IMR-90 (cell line): Measurements from ENCODE around the gene DCD. TPM values are rescaled to one million over a fixed set of nuclear protein-coding genes. Genes with fewer than 3 reads are reported as not detected.

Source experiments
- ATAC-seq: fragments of 200-7000 bp; cut with Tn5 transposase; 2 replicates; pipeline ENCODE4 v1.9.1; 2020; ENCODE audit warnings: low read depth, mild to moderate bottlenecking, moderate library complexity
- BruUV-seq: library from RNA; stranded (reverse); fragments of 400-500 nt; replicated peaks from 2 replicates; lab custom pipeline; 2021; lab: Mats Ljungman, UMichigan
- CTCF ChIA-PET: fragments of 300-600 bp; formaldehyde crosslinking; extraction: SDS; loops from one replicate; lab custom pipeline; 2021; ENCODE audit warnings: antibody characterized with exemption; lab: Yijun Ruan, JAX
- POLR2A ChIA-PET: fragments of 300-600 bp; sonication (Branson Sonifier 250); formaldehyde crosslinking; loops from one replicate; lab custom pipeline; 2022; ENCODE audit warnings: antibody characterized with exemption; ENCODE audit not compliant: unreplicated experiment; lab: Charles Lee
- DNase-seq: peaks from one replicate; pipeline ENCODE4 v3.0.0; 2013
- H2AFZ ChIP-seq: replicated peaks from 2 replicates; pipeline ENCODE3; 2013; ENCODE audit warnings: low read length, mild to moderate bottlenecking; ENCODE audit not compliant: poor library complexity
- H2AK5ac ChIP-seq: 2 replicates; pipeline ENCODE4 v1.6.1; 2013; ENCODE audit warnings: low read depth, low read length, inconsistent platforms
- H2AK9ac ChIP-seq: replicated peaks from 2 replicates; pipeline ENCODE3; 2013; ENCODE audit warnings: mild to moderate bottlenecking, low read depth, low read length, moderate library complexity; ENCODE audit not compliant: poor library complexity
- H2BK120ac ChIP-seq: 2 replicates; pipeline ENCODE4 v1.6.1; 2013; ENCODE audit warnings: low read depth, low read length, inconsistent platforms
- H2BK15ac ChIP-seq: 3 replicates; pipeline ENCODE4 v1.6.1; 2013; ENCODE audit warnings: low read depth, low read length, inconsistent platforms
- H2BK20ac ChIP-seq: 2 replicates; pipeline ENCODE4 v1.6.1; 2013; ENCODE audit warnings: low read depth, mild to moderate bottlenecking, inconsistent platforms, low read length, moderate library complexity
- H2BK5ac ChIP-seq: 2 replicates; pipeline ENCODE4 v1.6.1; 2013; ENCODE audit warnings: mild to moderate bottlenecking, low read depth, low read length, inconsistent platforms; ENCODE audit not compliant: poor library complexity, severe bottlenecking
- H3K14ac ChIP-seq: replicated peaks from 2 replicates; pipeline ENCODE4 v1.6.1; 2013; ENCODE audit warnings: low read depth, low read length, inconsistent platforms
- H3K18ac ChIP-seq: 2 replicates; pipeline ENCODE4 v1.6.1; 2013; ENCODE audit warnings: low read depth, low read length, control low read depth
- H3K23ac ChIP-seq: 2 replicates; pipeline ENCODE4 v1.6.1; 2013; ENCODE audit warnings: low read depth, low read length, inconsistent platforms
- H3K27ac ChIP-seq: 2 replicates; pipeline ENCODE4 v1.5.1; 2013; ENCODE audit warnings: mild to moderate bottlenecking, control low read depth, low read length; ENCODE audit not compliant: insufficient read depth
- H3K27me3 ChIP-seq: 2 replicates; pipeline ENCODE4 v1.6.1; 2013; ENCODE audit warnings: low read length; ENCODE audit not compliant: control insufficient read depth, insufficient read depth
- H3K36me3 ChIP-seq: 2 replicates; pipeline ENCODE4 v1.6.1; 2013; ENCODE audit warnings: low read length, mixed read lengths; ENCODE audit not compliant: control insufficient read depth, insufficient read depth
- H3K4ac ChIP-seq: 2 replicates; pipeline ENCODE4 v1.6.1; 2013; ENCODE audit warnings: low read depth, low read length, inconsistent platforms
- H3K4me1 ChIP-seq: 2 replicates; pipeline ENCODE4 v1.6.1; 2013; ENCODE audit warnings: low read length, mixed read lengths; ENCODE audit not compliant: control insufficient read depth, insufficient read depth
- H3K4me2 ChIP-seq: 2 replicates; pipeline ENCODE4 v1.6.1; 2013; ENCODE audit warnings: low read depth, mild to moderate bottlenecking, control low read depth, low read length, moderate library complexity
- H3K4me3 ChIP-seq: 2 replicates; pipeline ENCODE4 v1.5.1; 2013; ENCODE audit warnings: low read depth, mild to moderate bottlenecking, control low read depth, low read length, moderate library complexity; ENCODE audit not compliant: insufficient read depth
- H3K56ac ChIP-seq: 2 replicates; pipeline ENCODE4 v1.6.1; 2013; ENCODE audit warnings: low read length, inconsistent platforms; ENCODE audit not compliant: insufficient read depth; ENCODE audit errors: extremely low read depth
- H3K79me1 ChIP-seq, 2 experiments: 2 replicates each; pipeline ENCODE4 v1.6.1; 2013; ENCODE audit warnings: low read length in 2 of 2, inconsistent platforms in 1 of 2, low read depth in 1 of 2
- H3K9ac ChIP-seq: 2 replicates; pipeline ENCODE4 v1.6.1; 2013; ENCODE audit warnings: low read depth, low read length, control low read depth
- H3K9me1 ChIP-seq: 2 replicates; pipeline ENCODE4 v1.6.1; 2013; ENCODE audit warnings: low read length, inconsistent platforms; ENCODE audit not compliant: insufficient read depth
- H3K9me3 ChIP-seq: 2 replicates; pipeline ENCODE4 v1.6.1; 2013; ENCODE audit warnings: low read length; ENCODE audit not compliant: control insufficient read depth, insufficient read depth
- H4K20me1 ChIP-seq: 2 replicates; pipeline ENCODE4 v1.6.1; 2013; ENCODE audit warnings: low read length, inconsistent platforms; ENCODE audit not compliant: insufficient read depth
- H4K5ac ChIP-seq: 2 replicates; pipeline ENCODE4 v1.6.1; 2013; ENCODE audit warnings: mild to moderate bottlenecking, low read depth, low read length, control low read depth
- H4K8ac ChIP-seq, 2 experiments: 2 replicates each; pipeline ENCODE4 v1.6.1; 2013; ENCODE audit warnings: low read depth in 2 of 2, low read length in 2 of 2, control low read depth in 1 of 2, inconsistent platforms in 1 of 2
- H4K91ac ChIP-seq: 2 replicates; pipeline ENCODE4 v1.6.1; 2013; ENCODE audit warnings: low read depth, low read length, inconsistent platforms; ENCODE audit not compliant: insufficient read depth
- BHLHE40 ChIP-seq: fragments of 150-350 bp; IDR thresholded peaks from 2 replicates; pipeline ENCODE4 v1.6.1; 2016; ENCODE audit warnings: mild to moderate bottlenecking, low read depth, low read length
- CTCF ChIP-seq: conservative IDR thresholded peaks from 2 replicates; pipeline ENCODE4 v1.5.1; 2012; ENCODE audit warnings: mild to moderate bottlenecking, low read depth, low read length, improper control_type of control experiment
- MXI1 ChIP-seq: IDR thresholded peaks from 2 replicates; pipeline ENCODE4 v1.6.1; 2012; ENCODE audit warnings: low read depth, mild to moderate bottlenecking, low read length, moderate library complexity, borderline replicate concordance
- NFE2L2 ChIP-seq: fragments of 150-350 bp; IDR thresholded peaks from 2 replicates; pipeline ENCODE4 v1.6.1; 2016; ENCODE audit warnings: low read depth, mild to moderate bottlenecking, low read length
- RAD21 ChIP-seq: IDR thresholded peaks from 2 replicates; pipeline ENCODE4 v1.6.1; 2012; ENCODE audit warnings: low read length, improper control_type of control experiment
- RCOR1 ChIP-seq: IDR thresholded peaks from 2 replicates; pipeline ENCODE4 v1.6.1; 2012; ENCODE audit warnings: mild to moderate bottlenecking, low read length, improper control_type of control experiment; ENCODE audit not compliant: insufficient replicate concordance
- WGBS, 2 experiments: methylation state at CpG; one replicate each; pipeline versions ENCODE4 v1.1.5 to v1.1.7; 2013; ENCODE audit warnings: missing lambda C conversion rate in 2 of 2; ENCODE audit not compliant: insufficient read length in 1 of 2; ENCODE audit errors: extremely low coverage in 2 of 2; 5-methylcytosine and 5-hydroxymethylcytosine counted together
- dilution Hi-C: fragments of 300-500 bp; cut with HindIII; formaldehyde crosslinking; loops from one replicate; pipeline ENCODE4 v1.14.3; 2018; ENCODE audit warnings: low sequenced_read_pairs; ENCODE audit not compliant: unreplicated experiment
- in situ Hi-C: fragments of 300-500 bp; cut with MboI; formaldehyde crosslinking; loops from 3 replicates; pipeline ENCODE4 v1.14.3; 2019; ENCODE audit warnings: low sequenced_read_pairs, inconsistent platforms, mixed read lengths
- intact Hi-C: fragments of 100-400 bp; cut with micrococcal nuclease; formaldehyde crosslinking; loops from 2 replicates; pipeline ENCODE4 v1.10.0; 2022
- polyA plus RNA-seq, 3 experiments: library from polyadenylated mRNA; depleted of rRNA; stranded (reverse); fragments of >200 nt; gene quantifications; 2 replicates each; pipeline ENCODE4 v1.2.3, GENCODE V29; 2012; ENCODE audit warnings: low replicate concordance in 1 of 3
- total RNA-seq: library from RNA; depleted of rRNA; stranded (reverse); fragments of >200 nt; gene quantifications from 2 replicates; pipeline ENCODE4 v1.2.3, GENCODE V29; 2012

Gene DCD
- total and polyA plus RNA-seq, 2 of the 4 experiments (the other 2 are of a cell fraction): not detected

- Histone ChIP-seq H2BK5ac (no peak overlapping the region), H3K4ac (no peak overlapping the region), H3K56ac (no peak overlapping the region), H3K23ac (no peak overlapping the region), H4K20me1 (no peaks in the 10 kb centered on the region), H3K36me3 (no peaks in the 10 kb centered on the region), H3K27me3 (no peaks in the 10 kb centered on the region), H2BK20ac (no peak overlapping the region), H3K4me2 (no peak overlapping the region), H4K5ac (no peak overlapping the region), H3K18ac (no peak overlapping the region), H3K27ac (no peak overlapping the region), H4K91ac (no peak overlapping the region), H2BK15ac (no peak overlapping the region), H4K8ac (no peak overlapping the region), H3K9me3 (no peaks in the 10 kb centered on the region), H3K79me1 (no peaks in the 10 kb centered on the region), H2AFZ (no peak overlapping the region), H3K4me1 (no peaks in the 10 kb centered on the region), H2AK9ac (no peak overlapping the region), H2AK5ac (no peak overlapping the region), H2BK120ac (no peak overlapping the region), H3K9me1 (no peaks in the 10 kb centered on the region), H3K14ac (no peak overlapping the region), H3K4me3 (no peak overlapping the region), H3K9ac (no peak overlapping the region)
- DNase-seq (no peak), ATAC-seq (no peak)
- POLR2A ChIA-PET: no interaction called here
- in situ Hi-C loops (no loop called here), dilution Hi-C loops (no loop called here), intact Hi-C loops (no loop called here)
- BruUV-seq: no TSS peak
- no peak for TF ChIP-seq BHLHE40
- TF ChIP-seq MXI1: no peak
- TF ChIP-seq RCOR1: no peak
- no peak for TF ChIP-seq RAD21
- TF ChIP-seq NFE2L2: no peak
- no peak for TF ChIP-seq CTCF
- no CpG with 5 or more reads among the region's 2 CpGs for WGBS, 2 experiments
- CTCF ChIA-PET: no interaction called here
Observed at GRCh38 chr12:54689984-54690383, 41.8 kb upstream of the DCD start.
